ENCODE data around the gene KIRREL1. TPM values are rescaled to one million over a fixed set of nuclear protein-coding genes. Genes with fewer than 3 reads are reported as not detected.
A peak's percentile ranks its signal among the peaks of the same experiment; 100 is the strongest.

KIRREL1 gene
- total RNA-seq, 1 donor from 2014 or later = 34.9 TPM

DNA sequence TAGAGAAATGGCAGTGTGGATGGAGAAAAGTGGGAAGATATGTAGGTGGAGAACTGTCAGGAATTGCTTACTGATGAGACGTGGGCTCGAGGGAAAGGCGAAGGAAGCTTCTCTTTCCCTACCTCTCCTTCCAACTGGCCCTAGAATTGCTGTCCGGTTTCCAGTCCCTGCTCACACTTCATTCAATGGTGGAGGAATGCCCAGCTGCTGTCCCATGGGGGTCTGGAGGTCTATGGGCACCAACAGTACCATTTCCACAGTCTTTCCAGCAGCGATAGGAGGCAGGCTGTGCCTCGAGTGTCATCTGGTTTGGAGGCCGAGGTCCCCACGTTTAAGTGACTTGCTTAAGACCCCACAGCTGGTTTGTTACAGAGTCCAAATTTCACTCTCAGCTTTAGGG lies 155.7 kb downstream of the KIRREL1 start:
- Histone ChIP-seq H3K9me3 (no peaks in the 10 kb centered on the region), H3K4me1 (peaks cover 26% of the 10 kb centered on the region), H3K27ac (peak overlapping the region; percentile 52), H3K4me3 (peak overlapping the region; percentile 40 to 43), H3K27me3 (no peaks in the 10 kb centered on the region), H3K36me3 (no peaks in the 10 kb centered on the region)
- no peak for DNase-seq (ENCODE audit: extremely low spot score in 2 of 2)
- intact Hi-C loops (cut with DNase I) = no loop called here
- TF ChIP-seq POLR2A (IDR thresholded peaks at IDR 0.05) = no peak
- TF ChIP-seq POLR2AphosphoS5 (IDR thresholded peaks at IDR 0.05; ENCODE audit: insufficient read depth in 1 of 2, low read depth in 1 of 2) = no peak
- TF ChIP-seq, protein P1, sequence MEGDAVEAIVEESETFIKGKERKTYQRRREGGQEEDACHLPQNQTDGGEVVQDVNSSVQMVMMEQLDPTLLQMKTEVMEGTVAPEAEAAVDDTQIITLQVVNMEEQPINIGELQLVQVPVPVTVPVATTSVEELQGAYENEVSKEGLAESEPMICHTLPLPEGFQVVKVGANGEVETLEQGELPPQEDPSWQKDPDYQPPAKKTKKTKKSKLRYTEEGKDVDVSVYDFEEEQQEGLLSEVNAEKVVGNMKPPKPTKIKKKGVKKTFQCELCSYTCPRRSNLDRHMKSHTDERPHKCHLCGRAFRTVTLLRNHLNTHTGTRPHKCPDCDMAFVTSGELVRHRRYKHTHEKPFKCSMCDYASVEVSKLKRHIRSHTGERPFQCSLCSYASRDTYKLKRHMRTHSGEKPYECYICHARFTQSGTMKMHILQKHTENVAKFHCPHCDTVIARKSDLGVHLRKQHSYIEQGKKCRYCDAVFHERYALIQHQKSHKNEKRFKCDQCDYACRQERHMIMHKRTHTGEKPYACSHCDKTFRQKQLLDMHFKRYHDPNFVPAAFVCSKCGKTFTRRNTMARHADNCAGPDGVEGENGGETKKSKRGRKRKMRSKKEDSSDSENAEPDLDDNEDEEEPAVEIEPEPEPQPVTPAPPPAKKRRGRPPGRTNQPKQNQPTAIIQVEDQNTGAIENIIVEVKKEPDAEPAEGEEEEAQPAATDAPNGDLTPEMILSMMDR (IDR thresholded peaks at IDR 0.05) = no peak

Other genes with a start within 250 kb of the KIRREL1 start
- gene FCRL2, start 216.5 kb upstream of the KIRREL1 start, total RNA-seq = not detected
- gene FCRL1, start 173.5 kb upstream of the KIRREL1 start, total RNA-seq = 0.49 TPM
- gene CD5L, start 151.8 kb upstream of the KIRREL1 start, total RNA-seq = not detected
- 0.49 TPM for gene CD1D, start 187.2 kb downstream of the KIRREL1 start, total RNA-seq